ENCODE data around the gene ZNF385D.

GRCh38 chr3:21649519-21649918 lies 101.5 kb downstream of the ZNF385D start:
- no peak for TF ChIP-seq SP1 (IDR thresholded peaks at IDR 0.05)
- no peak for TF ChIP-seq SUZ12 (IDR thresholded peaks at IDR 0.05)
- TF ChIP-seq FOXM1 (IDR thresholded peaks at IDR 0.05; ENCODE audit: borderline replicate concordance), result no peak
- no peak for TF ChIP-seq LEF1 (IDR thresholded peaks at IDR 0.05; ENCODE audit: borderline replicate concordance)
- TF ChIP-seq ELF4 (IDR thresholded peaks at IDR 0.05), result no peak
- no peak for TF ChIP-seq HDGF (IDR thresholded peaks at IDR 0.05; ENCODE audit: borderline replicate concordance)
- TF ChIP-seq TARDBP (IDR thresholded peaks at IDR 0.05), result no peak
- TF ChIP-seq FOXA1 (IDR thresholded peaks at IDR 0.05), result no peak
- TF ChIP-seq NFRKB (IDR thresholded peaks at IDR 0.05), result no peak
- TF ChIP-seq ARNT (IDR thresholded peaks at IDR 0.05), result no peak
- no peak for TF ChIP-seq BHLHE40 (IDR thresholded peaks at IDR 0.05; ENCODE audit: borderline replicate concordance)
- no peak for TF ChIP-seq L3MBTL2 (conservative IDR thresholded peaks at IDR 0.05)
- TF ChIP-seq PKNOX1 (IDR thresholded peaks at IDR 0.05), result no peak
